ENCODE results near the gene ACTMAP.

ACTMAP gene

DNA sequence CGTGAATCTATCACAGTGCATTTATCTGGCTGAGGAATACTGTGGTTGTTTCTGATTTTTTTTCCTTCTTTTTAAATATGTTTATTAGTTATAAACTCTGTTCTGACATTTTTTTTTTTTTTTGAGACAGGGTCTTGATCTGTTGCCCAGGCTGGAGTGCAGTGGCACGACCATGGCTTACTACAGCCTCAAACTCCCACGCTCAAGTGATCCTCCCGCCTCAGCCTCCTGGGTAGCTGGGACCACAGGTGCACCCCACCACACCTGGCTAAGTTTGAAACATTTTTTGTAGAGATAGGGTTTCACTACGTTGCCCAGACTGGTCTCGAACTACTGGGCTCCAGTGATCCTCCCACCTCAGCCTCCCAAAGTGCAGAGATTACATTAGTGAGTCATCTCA is 53.3 kb downstream of the ACTMAP start:
- H3K4me3 ChIP-seq (ENCODE audit: low read length): no peak overlapping the region
- H3K27me3 ChIP-seq (replicated peaks; ENCODE audit: insufficient read depth, low read length): no peaks in the 10 kb centered on the region
- H3K36me3 ChIP-seq (replicated peaks; ENCODE audit: insufficient read depth, low read length): no peaks in the 10 kb centered on the region
- no peak overlapping the region for H3K9ac ChIP-seq (ENCODE audit: low read length)
- no peak overlapping the region for H3K4me2 ChIP-seq (ENCODE audit: low read depth, low read length)
- H3F3A ChIP-seq (ENCODE audit: insufficient read depth, low read length): no peaks in the 10 kb centered on the region
- H3K9me2 ChIP-seq (replicated peaks; ENCODE audit: insufficient read depth, low read length): no peaks in the 10 kb centered on the region
- no peaks in the 10 kb centered on the region for H3K79me2 ChIP-seq (ENCODE audit: low read length)
- TF ChIP-seq CTCF (IDR thresholded peaks at IDR 0.05; ENCODE audit: low read length) (no peak), EZH2 (optimal IDR thresholded peaks at IDR 0.05; ENCODE audit: low read depth, low read length) (no peak), EZH2phosphoT487 (IDR thresholded peaks at IDR 0.05; ENCODE audit: low read length) (no peak)
- no peak overlapping the region for H3K27ac ChIP-seq (ENCODE audit: low read length)
- no peaks in the 10 kb centered on the region for H4K20me1 ChIP-seq (ENCODE audit: insufficient read depth, low read length)
- no peak for DNase-seq
- H3K4me1 ChIP-seq (ENCODE audit: low read length): no peaks in the 10 kb centered on the region
- H3K9me3 ChIP-seq (replicated peaks; ENCODE audit: insufficient read depth, low read length): no peaks in the 10 kb centered on the region
- H2AFZ ChIP-seq (ENCODE audit: low read length): no peak overlapping the region

- no peaks in the 10 kb centered on the region for H3K4me1 ChIP-seq (ENCODE audit: low read length)
- no peaks in the 10 kb centered on the region for H3K9me3 ChIP-seq (replicated peaks; ENCODE audit: insufficient read depth, low read length)
- no peaks in the 10 kb centered on the region for H3K36me3 ChIP-seq (replicated peaks; ENCODE audit: insufficient read depth, low read length)
- H3K9ac ChIP-seq (ENCODE audit: low read length): no peak overlapping the region
- H3K9me2 ChIP-seq (replicated peaks; ENCODE audit: insufficient read depth, low read length): no peaks in the 10 kb centered on the region
- no peaks in the 10 kb centered on the region for H3K27me3 ChIP-seq (replicated peaks; ENCODE audit: insufficient read depth, low read length)
- TF ChIP-seq EZH2phosphoT487 (IDR thresholded peaks at IDR 0.05; ENCODE audit: low read length) (no peak), CTCF (IDR thresholded peaks at IDR 0.05; ENCODE audit: low read length) (no peak), EZH2 (optimal IDR thresholded peaks at IDR 0.05; ENCODE audit: low read depth, low read length) (no peak)
- H3K4me2 ChIP-seq (ENCODE audit: low read depth, low read length): no peak overlapping the region
- H2AFZ ChIP-seq (ENCODE audit: low read length): no peak overlapping the region
- no peak overlapping the region for H3K4me3 ChIP-seq (ENCODE audit: low read length)
- no peak for DNase-seq
- H4K20me1 ChIP-seq (ENCODE audit: insufficient read depth, low read length): no peaks in the 10 kb centered on the region
- no peak overlapping the region for H3K27ac ChIP-seq (ENCODE audit: low read length)
- H3F3A ChIP-seq (ENCODE audit: insufficient read depth, low read length): no peaks in the 10 kb centered on the region
- H3K79me2 ChIP-seq (ENCODE audit: low read length): no peaks in the 10 kb centered on the region
Measured at GRCh38 chr19:40695881-40696280, 54.4 kb downstream of the ACTMAP start.

- no peak overlapping the region for H3K9ac ChIP-seq (ENCODE audit: low read length)
- H3K36me3 ChIP-seq (replicated peaks; ENCODE audit: insufficient read depth, low read length): no peaks in the 10 kb centered on the region
- TF ChIP-seq EZH2phosphoT487 (IDR thresholded peaks at IDR 0.05; ENCODE audit: low read length) (no peak), CTCF (IDR thresholded peaks at IDR 0.05; ENCODE audit: low read length) (no peak), EZH2 (optimal IDR thresholded peaks at IDR 0.05; ENCODE audit: low read depth, low read length) (no peak)
Measured at GRCh38 chr19:40693896-40694295, 56.4 kb downstream of the ACTMAP start.

More at GRCh38 chr19:40693896-40694295, 56.4 kb downstream of the ACTMAP start:
- Histone ChIP-seq H3K9me2 (replicated peaks; ENCODE audit: insufficient read depth, low read length) (no peaks in the 10 kb centered on the region), H3F3A (ENCODE audit: insufficient read depth, low read length) (no peaks in the 10 kb centered on the region), H3K79me2 (ENCODE audit: low read length) (no peaks in the 10 kb centered on the region), H3K9me3 (replicated peaks; ENCODE audit: insufficient read depth, low read length) (no peaks in the 10 kb centered on the region), H4K20me1 (ENCODE audit: insufficient read depth, low read length) (no peaks in the 10 kb centered on the region), H3K27ac (ENCODE audit: low read length) (no peak overlapping the region), H2AFZ (ENCODE audit: low read length) (no peak overlapping the region), H3K4me1 (ENCODE audit: low read length) (no peaks in the 10 kb centered on the region), H3K4me2 (ENCODE audit: low read depth, low read length) (no peak overlapping the region), H3K4me3 (ENCODE audit: low read length) (no peak overlapping the region), H3K27me3 (replicated peaks; ENCODE audit: insufficient read depth, low read length) (no peaks in the 10 kb centered on the region)
- DNase-seq: no peak
